Astrocyte (in vitro differentiated cells and primary cell): Measurements from ENCODE around the gene LRRC8D.

ENCODE experiments used
- EZH2 ChIP-seq: IDR thresholded peaks from 2 replicates; pipeline ENCODE4 v1.6.1; 2012; ENCODE audit warnings: mild to moderate bottlenecking, low read length, inconsistent platforms; ENCODE audit not compliant: insufficient read depth
- TF ChIP-seq, protein P1 (sequence below): IDR thresholded peaks from 2 replicates; pipeline ENCODE4 v1.5.1; 2011; ENCODE audit warnings: low read depth, mild to moderate bottlenecking, inconsistent platforms, low read length, moderate library complexity; ENCODE audit not compliant: insufficient read depth

DNA sequence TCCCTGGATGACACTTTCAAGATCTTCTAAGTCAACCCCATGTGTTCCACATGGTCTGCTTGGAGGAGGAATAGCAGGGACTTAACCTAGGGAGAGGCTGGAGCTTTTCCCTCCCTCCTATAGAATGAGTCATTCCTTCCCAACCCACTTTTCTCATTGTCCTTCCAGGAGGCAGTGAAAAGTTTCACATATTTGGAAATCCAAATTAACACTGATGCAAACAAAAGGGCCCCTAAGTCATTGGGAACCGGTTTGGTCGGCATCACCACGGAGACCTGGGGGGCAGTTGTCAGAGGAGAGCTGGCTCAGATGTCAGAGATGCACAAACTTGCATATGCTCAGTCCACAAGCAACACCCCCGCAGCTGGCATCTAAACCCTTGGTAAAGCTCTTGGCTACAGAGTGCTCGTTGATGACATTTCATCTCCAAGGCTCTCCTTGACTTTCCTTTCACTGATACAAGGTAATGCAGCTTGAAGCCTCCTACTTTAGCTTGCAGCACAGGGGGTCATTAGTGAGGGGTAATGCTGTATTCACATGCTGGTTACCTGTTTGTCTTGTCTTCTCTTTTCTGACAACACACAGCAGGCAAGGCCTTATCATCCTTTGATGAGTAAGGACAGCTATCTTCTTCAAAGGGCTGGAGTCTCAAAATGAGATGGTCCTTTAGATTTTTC is 12.3 kb upstream of the LRRC8D start:
- TF ChIP-seq, protein P1, sequence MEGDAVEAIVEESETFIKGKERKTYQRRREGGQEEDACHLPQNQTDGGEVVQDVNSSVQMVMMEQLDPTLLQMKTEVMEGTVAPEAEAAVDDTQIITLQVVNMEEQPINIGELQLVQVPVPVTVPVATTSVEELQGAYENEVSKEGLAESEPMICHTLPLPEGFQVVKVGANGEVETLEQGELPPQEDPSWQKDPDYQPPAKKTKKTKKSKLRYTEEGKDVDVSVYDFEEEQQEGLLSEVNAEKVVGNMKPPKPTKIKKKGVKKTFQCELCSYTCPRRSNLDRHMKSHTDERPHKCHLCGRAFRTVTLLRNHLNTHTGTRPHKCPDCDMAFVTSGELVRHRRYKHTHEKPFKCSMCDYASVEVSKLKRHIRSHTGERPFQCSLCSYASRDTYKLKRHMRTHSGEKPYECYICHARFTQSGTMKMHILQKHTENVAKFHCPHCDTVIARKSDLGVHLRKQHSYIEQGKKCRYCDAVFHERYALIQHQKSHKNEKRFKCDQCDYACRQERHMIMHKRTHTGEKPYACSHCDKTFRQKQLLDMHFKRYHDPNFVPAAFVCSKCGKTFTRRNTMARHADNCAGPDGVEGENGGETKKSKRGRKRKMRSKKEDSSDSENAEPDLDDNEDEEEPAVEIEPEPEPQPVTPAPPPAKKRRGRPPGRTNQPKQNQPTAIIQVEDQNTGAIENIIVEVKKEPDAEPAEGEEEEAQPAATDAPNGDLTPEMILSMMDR = no peak
- TF ChIP-seq EZH2 = no peak
